IMR-90 (cell line): ENCODE data around the gene LEMD3. TPM values are rescaled to one million over a fixed set of nuclear protein-coding genes. Genes with fewer than 3 reads are reported as not detected.

Experiments
- ATAC-seq: fragments of 200-7000 bp; cut with Tn5 transposase; 2 replicates; pipeline ENCODE4 v1.9.1; 2020; ENCODE audit warnings: low read depth, mild to moderate bottlenecking, moderate library complexity
- BruUV-seq: library from RNA; stranded (reverse); fragments of 400-500 nt; replicated peaks from 2 replicates; lab custom pipeline; 2021; lab: Mats Ljungman, UMichigan
- CTCF ChIA-PET: fragments of 300-600 bp; formaldehyde crosslinking; extraction: SDS; loops from one replicate; lab custom pipeline; 2021; ENCODE audit warnings: antibody characterized with exemption; lab: Yijun Ruan, JAX
- POLR2A ChIA-PET: fragments of 300-600 bp; sonication (Branson Sonifier 250); formaldehyde crosslinking; loops from one replicate; lab custom pipeline; 2022; ENCODE audit warnings: antibody characterized with exemption; ENCODE audit not compliant: unreplicated experiment; lab: Charles Lee
- DNase-seq: peaks from one replicate; pipeline ENCODE4 v3.0.0; 2013
- H2AFZ ChIP-seq: replicated peaks from 2 replicates; pipeline ENCODE3; 2013; ENCODE audit warnings: low read length, mild to moderate bottlenecking; ENCODE audit not compliant: poor library complexity
- H2AK5ac ChIP-seq: 2 replicates; pipeline ENCODE4 v1.6.1; 2013; ENCODE audit warnings: low read depth, low read length, inconsistent platforms
- H2AK9ac ChIP-seq: replicated peaks from 2 replicates; pipeline ENCODE3; 2013; ENCODE audit warnings: mild to moderate bottlenecking, low read depth, low read length, moderate library complexity; ENCODE audit not compliant: poor library complexity
- H2BK120ac ChIP-seq: 2 replicates; pipeline ENCODE4 v1.6.1; 2013; ENCODE audit warnings: low read depth, low read length, inconsistent platforms
- H2BK15ac ChIP-seq: 3 replicates; pipeline ENCODE4 v1.6.1; 2013; ENCODE audit warnings: low read depth, low read length, inconsistent platforms
- H2BK20ac ChIP-seq: 2 replicates; pipeline ENCODE4 v1.6.1; 2013; ENCODE audit warnings: low read depth, mild to moderate bottlenecking, inconsistent platforms, low read length, moderate library complexity
- H2BK5ac ChIP-seq: 2 replicates; pipeline ENCODE4 v1.6.1; 2013; ENCODE audit warnings: mild to moderate bottlenecking, low read depth, low read length, inconsistent platforms; ENCODE audit not compliant: poor library complexity, severe bottlenecking
- H3K14ac ChIP-seq: replicated peaks from 2 replicates; pipeline ENCODE4 v1.6.1; 2013; ENCODE audit warnings: low read depth, low read length, inconsistent platforms
- H3K18ac ChIP-seq: 2 replicates; pipeline ENCODE4 v1.6.1; 2013; ENCODE audit warnings: low read depth, low read length, control low read depth
- H3K23ac ChIP-seq: 2 replicates; pipeline ENCODE4 v1.6.1; 2013; ENCODE audit warnings: low read depth, low read length, inconsistent platforms
- H3K27ac ChIP-seq: 2 replicates; pipeline ENCODE4 v1.5.1; 2013; ENCODE audit warnings: mild to moderate bottlenecking, control low read depth, low read length; ENCODE audit not compliant: insufficient read depth
- H3K27me3 ChIP-seq: 2 replicates; pipeline ENCODE4 v1.6.1; 2013; ENCODE audit warnings: low read length; ENCODE audit not compliant: control insufficient read depth, insufficient read depth
- H3K36me3 ChIP-seq: 2 replicates; pipeline ENCODE4 v1.6.1; 2013; ENCODE audit warnings: low read length, mixed read lengths; ENCODE audit not compliant: control insufficient read depth, insufficient read depth
- H3K4ac ChIP-seq: 2 replicates; pipeline ENCODE4 v1.6.1; 2013; ENCODE audit warnings: low read depth, low read length, inconsistent platforms
- H3K4me1 ChIP-seq: 2 replicates; pipeline ENCODE4 v1.6.1; 2013; ENCODE audit warnings: low read length, mixed read lengths; ENCODE audit not compliant: control insufficient read depth, insufficient read depth
- H3K4me2 ChIP-seq: 2 replicates; pipeline ENCODE4 v1.6.1; 2013; ENCODE audit warnings: low read depth, mild to moderate bottlenecking, control low read depth, low read length, moderate library complexity
- H3K4me3 ChIP-seq: 2 replicates; pipeline ENCODE4 v1.5.1; 2013; ENCODE audit warnings: low read depth, mild to moderate bottlenecking, control low read depth, low read length, moderate library complexity; ENCODE audit not compliant: insufficient read depth
- H3K56ac ChIP-seq: 2 replicates; pipeline ENCODE4 v1.6.1; 2013; ENCODE audit warnings: low read length, inconsistent platforms; ENCODE audit not compliant: insufficient read depth; ENCODE audit errors: extremely low read depth
- H3K79me1 ChIP-seq, 2 experiments: 2 replicates each; pipeline ENCODE4 v1.6.1; 2013; ENCODE audit warnings: low read length in 2 of 2, inconsistent platforms in 1 of 2, low read depth in 1 of 2
- H3K9ac ChIP-seq: 2 replicates; pipeline ENCODE4 v1.6.1; 2013; ENCODE audit warnings: low read depth, low read length, control low read depth
- H3K9me1 ChIP-seq: 2 replicates; pipeline ENCODE4 v1.6.1; 2013; ENCODE audit warnings: low read length, inconsistent platforms; ENCODE audit not compliant: insufficient read depth
- H3K9me3 ChIP-seq: 2 replicates; pipeline ENCODE4 v1.6.1; 2013; ENCODE audit warnings: low read length; ENCODE audit not compliant: control insufficient read depth, insufficient read depth
- H4K20me1 ChIP-seq: 2 replicates; pipeline ENCODE4 v1.6.1; 2013; ENCODE audit warnings: low read length, inconsistent platforms; ENCODE audit not compliant: insufficient read depth
- H4K5ac ChIP-seq: 2 replicates; pipeline ENCODE4 v1.6.1; 2013; ENCODE audit warnings: mild to moderate bottlenecking, low read depth, low read length, control low read depth
- H4K8ac ChIP-seq, 2 experiments: 2 replicates each; pipeline ENCODE4 v1.6.1; 2013; ENCODE audit warnings: low read depth in 2 of 2, low read length in 2 of 2, control low read depth in 1 of 2, inconsistent platforms in 1 of 2
- H4K91ac ChIP-seq: 2 replicates; pipeline ENCODE4 v1.6.1; 2013; ENCODE audit warnings: low read depth, low read length, inconsistent platforms; ENCODE audit not compliant: insufficient read depth
- BHLHE40 ChIP-seq: fragments of 150-350 bp; IDR thresholded peaks from 2 replicates; pipeline ENCODE4 v1.6.1; 2016; ENCODE audit warnings: mild to moderate bottlenecking, low read depth, low read length
- CEBPB ChIP-seq: IDR thresholded peaks from 2 replicates; pipeline ENCODE4 v1.6.1; 2012; ENCODE audit warnings: low read depth, low read length, improper control_type of control experiment
- CHD1 ChIP-seq: IDR thresholded peaks from 2 replicates; pipeline ENCODE4 v1.6.1; 2012; ENCODE audit warnings: low read depth, low read length, improper control_type of control experiment
- ELK1 ChIP-seq: fragments of 150-350 bp; IDR thresholded peaks from 2 replicates; pipeline ENCODE4 v1.6.1; 2016; ENCODE audit warnings: low read depth, mild to moderate bottlenecking, low read length, moderate library complexity, borderline replicate concordance
- FOS ChIP-seq: fragments of 150-350 bp; IDR thresholded peaks from 2 replicates; pipeline ENCODE4 v1.6.1; 2016; ENCODE audit warnings: low read depth, low read length
- MAFK ChIP-seq: IDR thresholded peaks from 2 replicates; pipeline ENCODE4 v1.6.1; 2012; ENCODE audit warnings: low read depth, low read length, improper control_type of control experiment
- MAZ ChIP-seq: IDR thresholded peaks from 2 replicates; pipeline ENCODE4 v1.6.1; 2012; ENCODE audit warnings: low read depth, mild to moderate bottlenecking, low read length, improper control_type of control experiment, moderate library complexity, borderline replicate concordance
- MXI1 ChIP-seq: IDR thresholded peaks from 2 replicates; pipeline ENCODE4 v1.6.1; 2012; ENCODE audit warnings: low read depth, mild to moderate bottlenecking, low read length, moderate library complexity, borderline replicate concordance
- NFE2L2 ChIP-seq: fragments of 150-350 bp; IDR thresholded peaks from 2 replicates; pipeline ENCODE4 v1.6.1; 2016; ENCODE audit warnings: low read depth, mild to moderate bottlenecking, low read length
- POLR2A ChIP-seq: IDR thresholded peaks from 2 replicates; pipeline ENCODE4 v1.6.1; 2012; ENCODE audit warnings: mild to moderate bottlenecking, low read depth, low read length
- RAD21 ChIP-seq: IDR thresholded peaks from 2 replicates; pipeline ENCODE4 v1.6.1; 2012; ENCODE audit warnings: low read length, improper control_type of control experiment
- RCOR1 ChIP-seq: IDR thresholded peaks from 2 replicates; pipeline ENCODE4 v1.6.1; 2012; ENCODE audit warnings: mild to moderate bottlenecking, low read length, improper control_type of control experiment; ENCODE audit not compliant: insufficient replicate concordance
- RFX5 ChIP-seq: IDR thresholded peaks from 2 replicates; pipeline ENCODE4 v1.8.0; 2012; ENCODE audit warnings: low read depth, mild to moderate bottlenecking, low read length, moderate library complexity
- SMC3 ChIP-seq: fragments of 150-350 bp; IDR thresholded peaks from 2 replicates; pipeline ENCODE4 v1.6.1; 2016; ENCODE audit warnings: low read depth, mild to moderate bottlenecking, antibody characterized with exemption, low read length, moderate library complexity
- USF2 ChIP-seq: fragments of 150-350 bp; IDR thresholded peaks from 2 replicates; pipeline ENCODE4 v1.6.1; 2017; ENCODE audit warnings: mild to moderate bottlenecking, antibody characterized with exemption, low read length, low read depth
- whole genome bisulfite sequencing, 2 experiments: methylation state at CpG; one replicate each; pipeline versions ENCODE4 v1.1.5 to v1.1.7; 2013; ENCODE audit warnings: missing lambda C conversion rate in 2 of 2; ENCODE audit not compliant: insufficient read length in 1 of 2; ENCODE audit errors: extremely low coverage in 2 of 2; 5-methylcytosine and 5-hydroxymethylcytosine counted together
- dilution Hi-C: fragments of 300-500 bp; cut with HindIII; formaldehyde crosslinking; loops from one replicate; pipeline ENCODE4 v1.14.3; 2018; ENCODE audit warnings: low sequenced_read_pairs; ENCODE audit not compliant: unreplicated experiment
- in situ Hi-C: fragments of 300-500 bp; cut with MboI; formaldehyde crosslinking; loops from 3 replicates; pipeline ENCODE4 v1.14.3; 2019; ENCODE audit warnings: low sequenced_read_pairs, inconsistent platforms, mixed read lengths
- intact Hi-C: fragments of 100-400 bp; cut with micrococcal nuclease; formaldehyde crosslinking; loops from 2 replicates; pipeline ENCODE4 v1.10.0; 2022
- polyA plus RNA-seq, 3 experiments: library from polyadenylated mRNA; depleted of rRNA; stranded (reverse); fragments of >200 nt; gene quantifications; 2 replicates each; pipeline ENCODE4 v1.2.3, GENCODE V29; 2012; ENCODE audit warnings: low replicate concordance in 1 of 3
- total RNA-seq: library from RNA; depleted of rRNA; stranded (reverse); fragments of >200 nt; gene quantifications from 2 replicates; pipeline ENCODE4 v1.2.3, GENCODE V29; 2012
- TF ChIP-seq, protein P1 (sequence below): conservative IDR thresholded peaks from 2 replicates; pipeline ENCODE4 v1.5.1; 2012; ENCODE audit warnings: mild to moderate bottlenecking, low read depth, low read length, improper control_type of control experiment

The LEMD3 gene
- total and polyA plus RNA-seq, 2 of the 4 experiments (the other 2 are of a cell fraction), result 5.5 to 9.9 TPM

- Histone ChIP-seq H3K27me3 (no peaks in the 10 kb centered on the region), H3K56ac (no peak overlapping the region), H2BK120ac (no peak overlapping the region), H3K4ac (no peak overlapping the region), H2BK5ac (no peak overlapping the region), H3K4me2 (no peak overlapping the region), H2AK9ac (no peak overlapping the region), H2AFZ (no peak overlapping the region), H3K4me3 (no peak overlapping the region), H3K4me1 (no peaks in the 10 kb centered on the region), H4K20me1 (peaks cover 31% of the 10 kb centered on the region; the same call in 1 of the 2 replicates), H3K9me3 (peaks cover 2% of the 10 kb centered on the region), H3K18ac (no peak overlapping the region), H4K8ac (no peak overlapping the region), H4K5ac (no peak overlapping the region), H3K23ac (no peak overlapping the region), H2AK5ac (no peak overlapping the region), H3K79me1 (peaks cover 24 to 64% of the 10 kb centered on the region in 2 experiments), H2BK20ac (no peak overlapping the region), H3K36me3 (no peaks in the 10 kb centered on the region; the same call in 1 of the 2 replicates), H2BK15ac (no peak overlapping the region), H3K9me1 (peaks cover 3% of the 10 kb centered on the region; the same call in 1 of the 2 replicates), H3K27ac (no peak overlapping the region), H3K14ac (no peak overlapping the region), H3K9ac (no peak overlapping the region), H4K91ac (no peak overlapping the region)
- CTCF ChIA-PET, result no interaction called here
- ATAC-seq (no peak), DNase-seq (peak; percentile 21)
- intact Hi-C loops, result no loop called here
- in situ Hi-C loops, result no loop called here
- TF ChIP-seq FOS (no peak), NFE2L2 (no peak), MXI1 (no peak), RAD21 (no peak), USF2 (no peak), RCOR1 (no peak), SMC3 (no peak), RFX5 (no peak), MAFK (no peak), BHLHE40 (no peak), CHD1 (no peak), POLR2A (no peak), MAZ (no peak), CEBPB (no peak), ELK1 (no peak)
- TF ChIP-seq, protein P1, sequence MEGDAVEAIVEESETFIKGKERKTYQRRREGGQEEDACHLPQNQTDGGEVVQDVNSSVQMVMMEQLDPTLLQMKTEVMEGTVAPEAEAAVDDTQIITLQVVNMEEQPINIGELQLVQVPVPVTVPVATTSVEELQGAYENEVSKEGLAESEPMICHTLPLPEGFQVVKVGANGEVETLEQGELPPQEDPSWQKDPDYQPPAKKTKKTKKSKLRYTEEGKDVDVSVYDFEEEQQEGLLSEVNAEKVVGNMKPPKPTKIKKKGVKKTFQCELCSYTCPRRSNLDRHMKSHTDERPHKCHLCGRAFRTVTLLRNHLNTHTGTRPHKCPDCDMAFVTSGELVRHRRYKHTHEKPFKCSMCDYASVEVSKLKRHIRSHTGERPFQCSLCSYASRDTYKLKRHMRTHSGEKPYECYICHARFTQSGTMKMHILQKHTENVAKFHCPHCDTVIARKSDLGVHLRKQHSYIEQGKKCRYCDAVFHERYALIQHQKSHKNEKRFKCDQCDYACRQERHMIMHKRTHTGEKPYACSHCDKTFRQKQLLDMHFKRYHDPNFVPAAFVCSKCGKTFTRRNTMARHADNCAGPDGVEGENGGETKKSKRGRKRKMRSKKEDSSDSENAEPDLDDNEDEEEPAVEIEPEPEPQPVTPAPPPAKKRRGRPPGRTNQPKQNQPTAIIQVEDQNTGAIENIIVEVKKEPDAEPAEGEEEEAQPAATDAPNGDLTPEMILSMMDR, result no peak
- dilution Hi-C loops, result no loop called here
- POLR2A ChIA-PET, result no interaction called here
- 62% methylated on average over 7 of the region's 9 CpGs; no CpG with 5 or more reads in 1 of the 2 experiments for WGBS, 2 experiments
- no TSS peak for BruUV-seq
Measured at GRCh38 chr12:65192963-65193516, 23.7 kb downstream of the LEMD3 start.
